Pancreas (tissue), 10 donors: ENCODE data around the gene CCL11. TPM values are rescaled to one million over a fixed set of nuclear protein-coding genes. Genes with fewer than 3 reads are reported as not detected.
A peak's percentile ranks its signal among the peaks of the same experiment; 100 is the strongest.

Experiments used
- ATAC-seq, 4 donors: fragments of 200-7000 bp; cut with Tn5 transposase; one replicate each; pipeline versions ENCODE4 v1.8.0 to v1.9.1; 2020; ENCODE audit warnings: mild to moderate bottlenecking in 4 of 4, moderate library complexity in 4 of 4
- DNase-seq, 6 donors: peaks; one replicate each; pipeline ENCODE4 v3.0.0-alpha.2; 2020
- FAIRE-seq: peaks from 2 replicates; lab custom pipeline; 2012; peaks lifted over from hg19 to GRCh38; lab: Jason Lieb, UNC
- H3K27ac ChIP-seq, 4 donors: fragments of 200-600 bp; sonication (generic); 1 replicate in 3 of 4; 2 replicates in 1 of 4; pipeline versions ENCODE4 v1.5.0 to v1.8.0; 2020
- H3K27me3 ChIP-seq, 4 donors: fragments of 200-600 bp; one replicate each; pipeline ENCODE4 v1.8.0; 2021
- H3K36me3 ChIP-seq, 3 donors: fragments of 200-600 bp; sonication (generic) in 1 of 3; one replicate each; pipeline versions ENCODE4 v1.5.0 to v1.8.0; 2020 to 2021
- H3K4me1 ChIP-seq, 3 donors: fragments of 200-600 bp; one replicate each; pipeline ENCODE4 v1.8.0; 2021
- H3K4me3 ChIP-seq, 4 donors: fragments of 200-600 bp; sonication (generic) in 2 of 4; one replicate each; pipeline versions ENCODE4 v1.5.0 to v1.8.0; 2020 to 2021
- H3K9me3 ChIP-seq, 4 donors: fragments of 200-600 bp; one replicate each; pipeline ENCODE4 v1.8.0; 2021
- CTCF ChIP-seq, 4 donors: fragments of 200-600 bp; sonication (generic) in 3 of 4; IDR thresholded peaks; one replicate each; pipeline versions ENCODE4 v1.5.0 to v1.8.0; 2021; ENCODE audit warnings: antibody characterized with exemption in 4 of 4
- WGBS, 2 donors: extraction: QIAGEN DNeasy Blood & Tissue Kit; methylation state at CpG; one replicate each; pipeline ENCODE4 v1.1.7; 2013; 5-methylcytosine and 5-hydroxymethylcytosine counted together
- intact Hi-C, 3 donors: fragments of 100-400 bp; cut with DNase I; formaldehyde crosslinking; loops; one replicate each; pipeline versions ENCODE4 v1.11.1 to v1.14.2; 2022
- polyA plus RNA-seq, 2 donors: library from polyadenylated mRNA; stranded (reverse); fragments of 200-250 nt; gene quantifications; one replicate each; pipeline ENCODE4 v1.2.3, GENCODE V29; 2013
- total RNA-seq, 6 donors: library from RNA; stranded (reverse); fragmentation: NEBNext Ultra II Directional in 4 of 6; extraction: Animal tissue kit (Norgen Biotek cat#: 25700) in 4 of 6; gene quantifications; one replicate each; pipeline versions ENCODE4 v1.2.1 to v1.2.4, GENCODE V29; 2021 to 2023
- donor health status: healthy with polysubstance abuse.
- donor health status: DM: no; HTN: no; CAD: no; lungs with moderate emphysema.
- donor health status: DM: no; HTN: no; CAD: no.
- donor health status: control.
- donor health status: control.
- donor health status: Bipolar disorder and iron deficiency.
- donor health status: DM: yes; HTN: yes; CAD: no.
- donor health status: DM: no; HTN: no; CAD: no.
- donor health status: DM: no; HTN: no; CAD: no.
- donor health status: DM: yes; HTN: yes; CAD: no.

Gene CCL11
- total and polyA plus RNA-seq, 8 donors: 0.43 to 4.0 (median 1.1) TPM; not detected in 3

GRCh38 chr17:34246881-34247280 is 38.7 kb upstream of the CCL11 start:
- Histone ChIP-seq H3K9me3 (no peaks in the 10 kb centered on the region), H3K27me3 (no peaks in the 10 kb centered on the region), H3K36me3 (no peaks in the 10 kb centered on the region), H3K4me1 (peaks cover 0 to 32% (median 5%) of the 10 kb centered on the region in 3 donors), H3K4me3 (no peak overlapping the region), H3K27ac (peak overlapping the region in 1 of 4 donors; percentile 27)
- no peak for ATAC-seq
- intact Hi-C loops: no loop called here
- 45 to 66% methylated on average over 3 of the region's 3 CpGs for WGBS, 2 donors
- no peak for TF ChIP-seq CTCF (IDR thresholded peaks at IDR 0.05)
- FAIRE-seq: no peak
- DNase-seq: no peak

- Histone ChIP-seq H3K4me3 (no peak overlapping the region), H3K27me3 (no peaks in the 10 kb centered on the region), H3K27ac (peak overlapping the region in 2 of 4 donors; percentile 27 to 74), H3K4me1 (peaks cover 0 to 44% (median 9%) of the 10 kb centered on the region in 3 donors), H3K9me3 (no peaks in the 10 kb centered on the region), H3K36me3 (no peaks in the 10 kb centered on the region)
- intact Hi-C loops: no loop called here
- DNase-seq (no peak), FAIRE-seq (no peak), ATAC-seq (peak in 3 of 4 donors; percentile 16 to 38 (median 17))
- no peak for TF ChIP-seq CTCF (IDR thresholded peaks at IDR 0.05)
- WGBS, 2 donors: 48 to 62% methylated on average over 6 of the region's 6 CpGs
Observed at GRCh38 chr17:34248511-34249024, 37.0 kb upstream of the CCL11 start.

GRCh38 chr17:34249061-34249460 is 36.5 kb upstream of the CCL11 start:
- Histone ChIP-seq H3K36me3 (no peaks in the 10 kb centered on the region), H3K27me3 (no peaks in the 10 kb centered on the region), H3K4me3 (no peak overlapping the region), H3K27ac (peak overlapping the region in 2 of 4 donors; percentile 27 to 74), H3K4me1 (peaks cover 0 to 47% (median 12%) of the 10 kb centered on the region in 3 donors), H3K9me3 (no peaks in the 10 kb centered on the region)
- DNase-seq (no peak), FAIRE-seq (no peak), ATAC-seq (no peak)
- WGBS, 2 donors: 14 to 16% methylated on average over 1 of the region's 1 CpG
- intact Hi-C loops: no loop called here
- no peak for TF ChIP-seq CTCF (IDR thresholded peaks at IDR 0.05)

GRCh38 chr17:34249478-34249877 is 36.1 kb upstream of the CCL11 start:
- 61 to 62% methylated on average over 1 of the region's 1 CpG for WGBS, 2 donors
- intact Hi-C loops: no loop called here
- FAIRE-seq: no peak
- H3K4me3 ChIP-seq: no peak overlapping the region
- TF ChIP-seq CTCF (IDR thresholded peaks at IDR 0.05): no peak
- peak in 2 of 4 donors; percentile 13 to 22 for ATAC-seq
- no peaks in the 10 kb centered on the region for H3K27me3 ChIP-seq
- H3K4me1 ChIP-seq: peaks cover 0 to 51% (median 12%) of the 10 kb centered on the region in 3 donors
- DNase-seq: peak in 1 of 6 donors; percentile 34
- peak overlapping the region in 2 of 4 donors; percentile 27 to 74 for H3K27ac ChIP-seq
- no peaks in the 10 kb centered on the region for H3K9me3 ChIP-seq
- no peaks in the 10 kb centered on the region for H3K36me3 ChIP-seq

GRCh38 chr17:34251186-34251585 is 34.4 kb upstream of the CCL11 start:
- H3K9me3 ChIP-seq: no peaks in the 10 kb centered on the region
- H3K4me1 ChIP-seq: peaks cover 0 to 54% (median 12%) of the 10 kb centered on the region in 3 donors
- H3K27me3 ChIP-seq: no peaks in the 10 kb centered on the region
- 62 to 66% methylated on average over 3 of the region's 3 CpGs for WGBS, 2 donors
- intact Hi-C loops: no loop called here
- ATAC-seq (no peak), FAIRE-seq (no peak), DNase-seq (no peak)
- no peak overlapping the region for H3K4me3 ChIP-seq
- peak overlapping the region in 2 of 4 donors; percentile 68 to 75 for H3K27ac ChIP-seq
- no peaks in the 10 kb centered on the region for H3K36me3 ChIP-seq
- no peak for TF ChIP-seq CTCF (IDR thresholded peaks at IDR 0.05)
